Measurements from ENCODE around the gene HS3ST5.

The HS3ST5 gene

GRCh38 chr6:114271405-114271804 lies 71.4 kb downstream of the HS3ST5 start:
- POLR2A ChIA-PET = no interaction called here
- DNase-seq (ENCODE audit: extremely low spot score) = no peak
- TF ChIP-seq CTBP1 (IDR thresholded peaks at IDR 0.05; ENCODE audit: borderline replicate concordance) = no peak
- CTCF ChIA-PET = no interaction called here

GRCh38 chr6:114267897-114268296 lies 74.9 kb downstream of the HS3ST5 start:
- CTCF ChIA-PET = no interaction called here
- POLR2A ChIA-PET = no interaction called here
- TF ChIP-seq LEF1 (IDR thresholded peaks at IDR 0.05; ENCODE audit: borderline replicate concordance) (no peak), NFRKB (IDR thresholded peaks at IDR 0.05) (no peak), BHLHE40 (IDR thresholded peaks at IDR 0.05; ENCODE audit: borderline replicate concordance) (no peak), FOXA1 (IDR thresholded peaks at IDR 0.05) (no peak), ELF4 (IDR thresholded peaks at IDR 0.05) (no peak), SUZ12 (IDR thresholded peaks at IDR 0.05) (no peak), TARDBP (IDR thresholded peaks at IDR 0.05) (no peak), FOXM1 (IDR thresholded peaks at IDR 0.05; ENCODE audit: borderline replicate concordance) (no peak), ZNF384 (IDR thresholded peaks at IDR 0.05) (no peak), FOXK2 (IDR thresholded peaks at IDR 0.05) (no peak)
- DNase-seq (ENCODE audit: extremely low spot score) = no peak

GRCh38 chr6:114260810-114261209 lies 82.0 kb downstream of the HS3ST5 start:
- DNase-seq (ENCODE audit: extremely low spot score) = no peak
- TF ChIP-seq ZNF384 (IDR thresholded peaks at IDR 0.05) = no peak
- TF ChIP-seq SP1 (IDR thresholded peaks at IDR 0.05) = no peak
- no peak for TF ChIP-seq L3MBTL2 (conservative IDR thresholded peaks at IDR 0.05)
- no peak for TF ChIP-seq FOXA1 (IDR thresholded peaks at IDR 0.05)
- no peak for TF ChIP-seq LEF1 (IDR thresholded peaks at IDR 0.05; ENCODE audit: borderline replicate concordance)
- TF ChIP-seq BHLHE40 (IDR thresholded peaks at IDR 0.05; ENCODE audit: borderline replicate concordance) = no peak
- no peak for TF ChIP-seq HDGF (IDR thresholded peaks at IDR 0.05; ENCODE audit: borderline replicate concordance)
- ChIA-PET POLR2A (no interaction called here), CTCF (no interaction called here)

GRCh38 chr6:114258376-114258775 lies 84.4 kb downstream of the HS3ST5 start:
- TF ChIP-seq ZNF384 (IDR thresholded peaks at IDR 0.05) (no peak), PKNOX1 (IDR thresholded peaks at IDR 0.05) (no peak), TARDBP (IDR thresholded peaks at IDR 0.05) (no peak), FOXM1 (IDR thresholded peaks at IDR 0.05; ENCODE audit: borderline replicate concordance) (no peak), SP1 (IDR thresholded peaks at IDR 0.05) (no peak)
- ChIA-PET CTCF (no interaction called here), POLR2A (no interaction called here)
- no peak for DNase-seq (ENCODE audit: extremely low spot score)

- CTCF ChIA-PET = no interaction called here
- TF ChIP-seq SP1 (IDR thresholded peaks at IDR 0.05) = no peak
- TF ChIP-seq HDGF (IDR thresholded peaks at IDR 0.05; ENCODE audit: borderline replicate concordance) = no peak
- TF ChIP-seq ELF4 (IDR thresholded peaks at IDR 0.05) = no peak
- no peak for TF ChIP-seq LEF1 (IDR thresholded peaks at IDR 0.05; ENCODE audit: borderline replicate concordance)
- DNase-seq (ENCODE audit: extremely low spot score) = no peak
- POLR2A ChIA-PET = no interaction called here
Measured at GRCh38 chr6:114253431-114253830, 89.4 kb downstream of the HS3ST5 start.

- TF ChIP-seq ZNF384 (IDR thresholded peaks at IDR 0.05) = no peak
- ChIA-PET CTCF (no interaction called here), POLR2A (no interaction called here)
- DNase-seq (ENCODE audit: extremely low spot score) = no peak
Measured at GRCh38 chr6:114249522-114249921, 93.3 kb downstream of the HS3ST5 start.

GRCh38 chr6:114247101-114247500 lies 95.7 kb downstream of the HS3ST5 start:
- POLR2A ChIA-PET = no interaction called here
- no peak for DNase-seq (ENCODE audit: extremely low spot score)
- CTCF ChIA-PET = no interaction called here
- TF ChIP-seq BHLHE40 (IDR thresholded peaks at IDR 0.05; ENCODE audit: borderline replicate concordance) = no peak
- no peak for TF ChIP-seq PKNOX1 (IDR thresholded peaks at IDR 0.05)
- TF ChIP-seq FOXM1 (IDR thresholded peaks at IDR 0.05; ENCODE audit: borderline replicate concordance) = no peak
- TF ChIP-seq ARNT (IDR thresholded peaks at IDR 0.05) = no peak
- no peak for TF ChIP-seq ZNF384 (IDR thresholded peaks at IDR 0.05)
- TF ChIP-seq CTBP1 (IDR thresholded peaks at IDR 0.05; ENCODE audit: borderline replicate concordance) = no peak
- TF ChIP-seq SP1 (IDR thresholded peaks at IDR 0.05) = no peak
- TF ChIP-seq L3MBTL2 (conservative IDR thresholded peaks at IDR 0.05) = no peak
- TF ChIP-seq NFRKB (IDR thresholded peaks at IDR 0.05) = no peak
- TF ChIP-seq SUZ12 (IDR thresholded peaks at IDR 0.05) = no peak
- no peak for TF ChIP-seq FOXA1 (IDR thresholded peaks at IDR 0.05)
- TF ChIP-seq HDGF (IDR thresholded peaks at IDR 0.05; ENCODE audit: borderline replicate concordance) = no peak
- no peak for TF ChIP-seq LEF1 (IDR thresholded peaks at IDR 0.05; ENCODE audit: borderline replicate concordance)
- TF ChIP-seq FOXK2 (IDR thresholded peaks at IDR 0.05) = no peak

GRCh38 chr6:114240796-114241195 lies 102.0 kb downstream of the HS3ST5 start:
- DNase-seq (ENCODE audit: extremely low spot score) = no peak
- CTCF ChIA-PET = no interaction called here
- no peak for TF ChIP-seq FOXA1 (IDR thresholded peaks at IDR 0.05)
- TF ChIP-seq L3MBTL2 (conservative IDR thresholded peaks at IDR 0.05) = no peak
- no peak for TF ChIP-seq HDGF (IDR thresholded peaks at IDR 0.05; ENCODE audit: borderline replicate concordance)
- no peak for TF ChIP-seq TARDBP (IDR thresholded peaks at IDR 0.05)
- TF ChIP-seq ELF4 (IDR thresholded peaks at IDR 0.05) = no peak
- TF ChIP-seq FOXK2 (IDR thresholded peaks at IDR 0.05) = no peak
- TF ChIP-seq FOXM1 (IDR thresholded peaks at IDR 0.05; ENCODE audit: borderline replicate concordance) = no peak
- TF ChIP-seq ZNF384 (IDR thresholded peaks at IDR 0.05) = no peak
- no peak for TF ChIP-seq ARNT (IDR thresholded peaks at IDR 0.05)
- TF ChIP-seq LEF1 (IDR thresholded peaks at IDR 0.05; ENCODE audit: borderline replicate concordance) = no peak
- TF ChIP-seq BHLHE40 (IDR thresholded peaks at IDR 0.05; ENCODE audit: borderline replicate concordance) = no peak
- TF ChIP-seq NFRKB (IDR thresholded peaks at IDR 0.05) = no peak
- POLR2A ChIA-PET = no interaction called here
